ENCODE measurements around the gene POLR3K.

Gene POLR3K

GRCh38 chr16:74747-75334 lies 21.4 kb upstream of the POLR3K start:
- H3K4me3 ChIP-seq (replicated peaks; ENCODE audit: low read depth, low read length) = no peak overlapping the region
- TF ChIP-seq, protein P1, sequence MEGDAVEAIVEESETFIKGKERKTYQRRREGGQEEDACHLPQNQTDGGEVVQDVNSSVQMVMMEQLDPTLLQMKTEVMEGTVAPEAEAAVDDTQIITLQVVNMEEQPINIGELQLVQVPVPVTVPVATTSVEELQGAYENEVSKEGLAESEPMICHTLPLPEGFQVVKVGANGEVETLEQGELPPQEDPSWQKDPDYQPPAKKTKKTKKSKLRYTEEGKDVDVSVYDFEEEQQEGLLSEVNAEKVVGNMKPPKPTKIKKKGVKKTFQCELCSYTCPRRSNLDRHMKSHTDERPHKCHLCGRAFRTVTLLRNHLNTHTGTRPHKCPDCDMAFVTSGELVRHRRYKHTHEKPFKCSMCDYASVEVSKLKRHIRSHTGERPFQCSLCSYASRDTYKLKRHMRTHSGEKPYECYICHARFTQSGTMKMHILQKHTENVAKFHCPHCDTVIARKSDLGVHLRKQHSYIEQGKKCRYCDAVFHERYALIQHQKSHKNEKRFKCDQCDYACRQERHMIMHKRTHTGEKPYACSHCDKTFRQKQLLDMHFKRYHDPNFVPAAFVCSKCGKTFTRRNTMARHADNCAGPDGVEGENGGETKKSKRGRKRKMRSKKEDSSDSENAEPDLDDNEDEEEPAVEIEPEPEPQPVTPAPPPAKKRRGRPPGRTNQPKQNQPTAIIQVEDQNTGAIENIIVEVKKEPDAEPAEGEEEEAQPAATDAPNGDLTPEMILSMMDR (IDR thresholded peaks at IDR 0.05; ENCODE audit: low read depth, low read length, missing control alignments) = no peak
- DNase-seq (ENCODE audit: extremely low read depth, low read depth) = no peak

- no peak for DNase-seq (ENCODE audit: extremely low read depth, low read depth)
- H3K4me3 ChIP-seq (replicated peaks; ENCODE audit: low read depth, low read length) = no peak overlapping the region
- TF ChIP-seq, protein P1 (IDR thresholded peaks at IDR 0.05; ENCODE audit: low read depth, low read length, missing control alignments) = no peak
Measured at GRCh38 chr16:74051-74746, 20.8 kb upstream of the POLR3K start.

- H3K4me3 ChIP-seq (replicated peaks; ENCODE audit: low read depth, low read length) = peak within 1 kb of the TSS; percentile 63
- TF ChIP-seq, protein P1 (IDR thresholded peaks at IDR 0.05; ENCODE audit: low read depth, low read length, missing control alignments) = no peak
- no peak for DNase-seq (ENCODE audit: extremely low read depth, low read depth)
Measured at GRCh38 chr16:72561-73548, 19.4 kb upstream of the POLR3K start, which contains the start of gene RHBDF1. Gene RHBDF1 (minus strand): TSS chr16:72631. CDS start chr16:65015, 7,616 bp downstream.

DNA sequence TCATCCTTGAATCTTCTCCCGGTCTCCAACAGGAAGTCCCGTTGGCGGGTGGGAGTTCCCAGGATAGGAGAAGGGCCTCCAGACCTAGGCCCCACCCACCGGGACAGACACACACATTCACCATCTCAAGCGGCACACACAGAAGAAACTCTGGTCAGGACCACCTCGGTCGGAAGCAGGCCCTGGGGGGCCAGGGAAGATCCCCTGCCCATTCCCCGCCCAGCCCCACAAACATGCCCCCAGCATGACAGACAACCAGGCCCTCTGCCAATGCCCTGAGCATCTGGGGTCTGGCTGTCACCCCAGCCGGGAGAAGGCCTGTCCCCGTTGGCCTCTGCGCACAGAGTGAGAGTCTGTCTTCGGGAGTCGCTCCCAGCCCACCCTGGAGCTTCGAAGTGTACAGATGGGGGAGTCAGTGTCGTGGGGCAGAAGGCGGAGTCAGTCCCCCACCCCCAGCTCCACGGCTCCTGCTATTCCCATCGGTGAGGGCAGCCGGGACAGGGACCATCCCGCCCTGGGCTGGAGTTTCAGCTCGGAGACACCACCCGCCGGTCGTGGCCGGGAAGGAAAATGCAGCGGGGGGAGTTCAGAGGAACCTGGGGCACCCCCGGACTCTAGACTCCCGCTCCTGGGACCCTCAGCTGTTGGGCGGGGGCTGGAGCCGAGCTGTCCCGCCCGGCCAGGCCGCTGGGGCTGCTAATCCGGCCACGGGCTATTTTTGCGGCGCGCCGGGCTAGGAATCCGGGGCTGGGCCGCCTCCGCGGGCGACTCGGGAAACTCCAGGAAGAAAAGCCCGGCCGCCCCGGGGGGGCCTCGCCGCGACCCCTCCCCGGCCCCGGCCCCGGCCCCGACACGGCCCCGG lies 18.4 kb upstream of the POLR3K start:
- TF ChIP-seq, protein P1 (IDR thresholded peaks at IDR 0.05; ENCODE audit: low read depth, low read length, missing control alignments) = no peak
- H3K4me3 ChIP-seq (replicated peaks; ENCODE audit: low read depth, low read length) = peak overlapping the region; percentile 63
- DNase-seq (ENCODE audit: extremely low read depth, low read depth) = no peak

DNA sequence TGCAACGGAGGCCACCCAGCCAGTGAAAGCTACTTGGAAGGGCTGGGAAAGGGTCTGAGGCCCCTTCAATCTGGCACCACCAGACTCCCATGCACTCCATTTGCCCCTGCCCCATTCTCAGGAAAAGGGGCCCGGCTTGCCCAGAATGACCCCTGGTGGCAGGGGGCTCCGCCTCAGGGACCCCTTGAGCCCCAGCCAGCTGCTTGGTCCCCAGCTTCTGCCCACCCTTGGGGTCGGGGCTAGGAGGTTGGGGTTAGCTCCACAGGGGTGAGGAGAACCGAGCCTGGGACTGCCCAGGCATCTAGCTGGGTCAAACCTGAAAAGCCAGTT lies 17.8 kb upstream of the POLR3K start:
- peak overlapping the region; percentile 63 for H3K4me3 ChIP-seq (replicated peaks; ENCODE audit: low read depth, low read length)

More for the DNA sequence above, 17.8 kb upstream of the POLR3K start:
- no peak for DNase-seq (ENCODE audit: extremely low read depth, low read depth)
- TF ChIP-seq, protein P1 (IDR thresholded peaks at IDR 0.05; ENCODE audit: low read depth, low read length, missing control alignments) = no peak

Data from HFF-Myc (cell line).